Effector CD4-positive, alpha-beta T cell (primary cell): ENCODE results near the gene PDE6B.
"Not testable (repeated sequence)": the region's sequence is repeated elsewhere in the genome, so short reads cannot be mapped to it uniquely, and the experiment has no call there.

Source experiments
- DNase-seq: peaks from one replicate; pipeline ENCODE4 v3.0.0-alpha.2; 2020

The PDE6B gene

GRCh38 chr4:622071-622995 lies 3.0 kb upstream of the PDE6B start:
- no peak for DNase-seq

GRCh38 chr4:622996-623913 lies 2.1 kb upstream of the PDE6B start:
- no peak for DNase-seq

DNA sequence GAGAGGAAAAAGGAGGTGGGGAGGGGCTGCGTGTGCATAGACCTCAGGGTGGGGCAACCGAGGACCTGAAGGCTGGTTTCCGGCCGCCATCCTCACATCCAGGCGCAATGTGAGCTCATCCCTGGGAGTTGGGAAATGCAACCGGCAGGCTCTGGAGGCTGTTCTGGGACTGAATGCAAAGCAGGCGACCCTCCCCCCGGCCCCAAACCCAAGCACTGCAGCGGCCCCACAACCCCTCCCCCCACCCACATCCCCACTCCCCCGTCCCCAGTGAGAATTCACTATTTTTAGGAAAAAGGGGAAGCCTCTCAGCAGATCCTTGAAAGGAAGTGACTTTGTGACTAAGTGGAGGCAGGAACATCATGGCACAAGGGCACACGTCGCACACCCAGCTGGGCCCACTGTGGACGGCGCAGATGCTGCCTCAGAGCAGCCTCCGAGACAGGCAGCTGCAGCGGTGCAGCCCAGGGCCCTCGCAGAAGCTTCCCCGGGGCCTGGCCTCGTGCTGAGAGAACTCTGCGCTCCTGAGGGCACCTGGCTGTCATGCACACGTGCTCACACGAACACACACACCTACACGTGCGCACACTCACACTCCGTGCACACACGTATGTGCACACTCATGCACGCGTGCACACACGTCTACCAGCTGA lies 1.3 kb upstream of the PDE6B start:
- no peak for DNase-seq

- DNase-seq = no peak
Measured at GRCh38 chr4:625631-626161, 323 bp downstream of the PDE6B start.

GRCh38 chr4:626201-627091 lies 1.1 kb downstream of the PDE6B start:
- DNase-seq = no peak

DNA sequence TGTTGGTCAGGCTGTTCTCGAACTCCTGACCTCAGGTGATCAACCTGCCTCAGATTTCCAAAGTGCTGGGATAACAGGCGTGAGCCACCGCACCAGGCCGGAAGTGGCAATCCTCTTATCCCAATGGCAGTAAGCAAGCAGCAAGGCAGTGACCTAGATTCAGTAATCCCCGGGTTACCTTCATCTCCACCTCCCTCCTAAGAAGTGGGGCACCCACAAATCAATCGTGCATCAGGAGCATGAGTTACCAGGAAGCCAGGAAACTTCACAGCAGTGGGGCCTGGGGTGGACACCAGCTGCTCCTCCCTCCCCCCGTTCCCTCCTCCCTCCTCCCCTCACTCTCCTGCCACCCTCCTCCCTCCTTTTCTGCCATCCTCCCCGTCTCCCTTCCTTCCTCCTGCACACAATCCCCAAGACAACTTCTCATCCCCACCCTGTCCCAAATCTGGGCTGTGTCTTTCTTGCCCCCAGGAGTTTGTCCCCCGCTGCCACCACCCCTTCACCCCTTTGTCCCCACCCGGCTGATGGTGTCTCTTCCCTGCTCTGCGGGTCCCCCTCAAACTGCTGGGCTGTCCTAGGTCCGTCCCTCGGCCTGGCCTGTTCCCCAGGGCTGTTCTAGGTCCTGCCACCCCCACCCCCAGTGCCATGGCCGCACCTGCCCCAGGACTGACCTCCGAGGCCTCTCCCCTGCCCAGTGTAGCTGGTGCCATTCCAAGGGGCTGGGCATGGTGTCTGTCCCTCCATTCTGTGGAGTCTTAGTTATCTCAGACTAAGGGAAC lies 2.2 kb downstream of the PDE6B start:
- DNase-seq = no peak

GRCh38 chr4:628311-628741 lies 3.0 kb downstream of the PDE6B start:
- no peak for DNase-seq

- DNase-seq = no peak
Measured at GRCh38 chr4:628821-629635, 3.7 kb downstream of the PDE6B start.

GRCh38 chr4:629636-629914 lies 4.2 kb downstream of the PDE6B start:
- no peak for DNase-seq

DNA sequence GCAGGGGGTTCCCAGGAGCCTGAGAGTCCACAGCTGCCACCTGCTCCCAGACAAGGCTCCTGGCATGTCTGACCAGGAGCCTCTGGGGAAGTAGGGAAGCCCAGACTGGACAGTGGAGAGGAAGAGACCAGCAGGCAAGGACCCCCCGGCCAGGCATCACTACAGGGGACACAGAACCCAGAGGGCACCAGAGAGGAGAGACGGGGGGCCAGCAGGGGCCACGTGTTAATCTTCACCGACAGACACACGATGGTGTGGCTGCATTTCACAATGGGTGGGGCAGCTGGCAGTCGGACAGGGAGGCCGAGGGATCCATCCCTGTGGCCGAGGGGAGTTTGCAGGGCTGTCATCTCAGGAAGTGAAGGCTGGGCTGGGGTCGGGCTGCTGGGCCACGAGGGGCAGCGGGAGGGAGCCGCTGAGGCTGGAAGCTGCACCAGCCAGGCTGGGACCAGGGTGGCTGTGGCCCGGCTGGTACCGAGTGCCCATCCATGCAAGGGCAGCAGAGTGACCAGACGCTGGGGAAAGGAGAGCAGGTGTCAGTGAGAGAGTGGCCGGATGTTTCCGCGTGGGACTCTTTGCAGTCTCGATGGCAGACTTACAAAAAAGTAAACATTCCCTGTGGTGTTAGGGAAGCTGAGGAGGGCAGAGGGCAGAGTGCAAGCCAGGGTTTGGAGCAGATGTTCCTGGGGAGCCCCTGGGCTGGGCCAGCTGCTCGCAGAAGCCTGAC lies 4.7 kb downstream of the PDE6B start:
- no peak for DNase-seq

GRCh38 chr4:630656-631055 lies 5.3 kb downstream of the PDE6B start:
- no peak for DNase-seq

- DNase-seq = no peak
Measured at GRCh38 chr4:632196-632790, 6.9 kb downstream of the PDE6B start.

GRCh38 chr4:632926-633325 lies 7.6 kb downstream of the PDE6B start:
- DNase-seq = no peak

DNA sequence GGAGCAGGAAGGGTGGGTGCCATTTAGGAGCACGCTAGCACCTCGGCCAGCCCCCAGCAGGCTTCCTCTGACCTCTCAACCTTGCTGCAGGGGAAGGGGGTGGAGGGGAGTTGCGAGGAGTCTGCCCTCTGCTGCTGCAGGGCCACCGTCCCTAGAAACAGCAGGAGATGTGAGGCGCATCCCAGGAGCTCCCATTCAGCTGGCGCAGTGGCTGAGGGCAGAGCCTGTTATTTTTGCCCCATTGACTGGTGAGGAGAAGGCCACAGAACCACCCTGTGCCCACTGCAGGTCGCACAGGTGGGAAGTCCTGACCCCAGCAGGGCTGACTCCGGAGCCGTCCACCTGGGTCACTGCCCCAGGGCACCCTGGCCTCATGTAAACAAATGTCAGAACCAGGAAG lies 8.0 kb downstream of the PDE6B start:
- DNase-seq = no peak

GRCh38 chr4:633976-634598 lies 8.7 kb downstream of the PDE6B start:
- DNase-seq = no peak

- no peak for DNase-seq
Measured at GRCh38 chr4:634599-634985, 9.2 kb downstream of the PDE6B start.

DNA sequence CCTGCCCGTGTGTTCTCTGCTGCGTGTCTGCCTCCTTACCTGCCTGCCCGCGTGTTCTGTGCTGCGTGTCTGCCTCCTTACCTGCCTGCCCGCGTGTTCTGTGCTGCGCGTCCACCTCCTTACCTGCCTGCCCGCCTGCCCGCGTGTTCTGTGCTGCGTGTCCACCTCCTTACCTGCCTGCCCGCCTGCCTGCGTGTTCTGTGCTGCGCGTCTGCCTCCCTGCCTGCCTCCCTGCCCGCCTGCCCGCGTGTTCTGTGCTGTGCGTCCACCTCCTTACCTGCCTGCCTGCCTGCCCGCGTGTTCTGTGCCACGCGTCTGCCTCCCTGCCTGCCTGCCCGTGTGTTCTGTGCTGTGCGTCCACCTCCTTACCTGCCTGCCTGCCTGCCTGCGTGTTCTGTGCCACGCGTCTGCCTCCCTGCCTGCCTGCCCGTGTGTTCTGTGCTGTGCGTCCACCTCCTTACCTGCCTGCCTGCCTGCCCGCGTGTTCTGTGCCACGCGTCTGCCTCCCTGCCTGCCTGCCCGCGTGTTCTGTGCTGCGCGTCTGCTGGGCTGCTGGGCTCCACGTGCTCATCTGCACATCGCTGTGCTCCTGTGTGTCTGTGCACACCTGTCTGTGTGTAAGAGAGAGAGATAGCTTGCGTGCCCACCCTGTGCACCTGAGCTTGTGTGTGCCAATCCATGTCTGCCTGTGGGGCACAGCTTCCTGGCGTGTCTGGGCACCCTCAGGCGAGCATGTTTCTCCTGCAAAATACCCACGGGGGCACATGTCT lies 9.9 kb downstream of the PDE6B start:
- not testable (repeated sequence) for DNase-seq
